ENCODE results near the gene HEYL.

DNA sequence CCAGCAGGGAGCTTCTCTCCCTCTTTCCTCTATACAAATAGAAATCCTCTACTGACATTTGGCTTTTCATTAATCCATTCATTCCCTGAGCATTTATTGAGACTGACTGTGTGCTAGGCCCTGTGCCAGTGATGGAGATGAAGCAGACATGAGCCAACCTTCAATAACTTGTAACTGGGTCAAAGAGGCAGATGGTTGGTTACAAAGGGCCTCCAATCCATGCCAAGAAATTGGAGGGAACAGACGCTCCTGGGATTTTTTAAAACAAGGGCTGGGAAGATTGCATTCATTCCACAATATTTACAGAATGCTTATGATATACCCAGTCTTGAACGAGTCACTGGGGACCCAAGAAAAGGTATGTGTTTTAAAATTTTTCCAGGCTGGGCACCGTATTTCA is 45.6 kb upstream of the HEYL start:
- TF ChIP-seq, protein P1, sequence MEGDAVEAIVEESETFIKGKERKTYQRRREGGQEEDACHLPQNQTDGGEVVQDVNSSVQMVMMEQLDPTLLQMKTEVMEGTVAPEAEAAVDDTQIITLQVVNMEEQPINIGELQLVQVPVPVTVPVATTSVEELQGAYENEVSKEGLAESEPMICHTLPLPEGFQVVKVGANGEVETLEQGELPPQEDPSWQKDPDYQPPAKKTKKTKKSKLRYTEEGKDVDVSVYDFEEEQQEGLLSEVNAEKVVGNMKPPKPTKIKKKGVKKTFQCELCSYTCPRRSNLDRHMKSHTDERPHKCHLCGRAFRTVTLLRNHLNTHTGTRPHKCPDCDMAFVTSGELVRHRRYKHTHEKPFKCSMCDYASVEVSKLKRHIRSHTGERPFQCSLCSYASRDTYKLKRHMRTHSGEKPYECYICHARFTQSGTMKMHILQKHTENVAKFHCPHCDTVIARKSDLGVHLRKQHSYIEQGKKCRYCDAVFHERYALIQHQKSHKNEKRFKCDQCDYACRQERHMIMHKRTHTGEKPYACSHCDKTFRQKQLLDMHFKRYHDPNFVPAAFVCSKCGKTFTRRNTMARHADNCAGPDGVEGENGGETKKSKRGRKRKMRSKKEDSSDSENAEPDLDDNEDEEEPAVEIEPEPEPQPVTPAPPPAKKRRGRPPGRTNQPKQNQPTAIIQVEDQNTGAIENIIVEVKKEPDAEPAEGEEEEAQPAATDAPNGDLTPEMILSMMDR (IDR thresholded peaks at IDR 0.05; ENCODE audit: low read depth, low read length, poor library complexity, severe bottlenecking) = no peak
- TF ChIP-seq EZH2phosphoT487 (IDR thresholded peaks at IDR 0.05; ENCODE audit: borderline replicate concordance, low read length) = no peak
